GM19372 (cell line): ENCODE results near the gene ARFGEF3.

Experiments used
- ATAC-seq: cut with Tn5 transposase; IDR thresholded peaks from one replicate; pipeline ENCODE4 v1.9.1; 2021; ENCODE audit warnings: mild to moderate bottlenecking, low read depth, moderate library complexity; ENCODE audit not compliant: unreplicated experiment

The ARFGEF3 gene

GRCh38 chr6:138235693-138236092, 74.0 kb downstream of the ARFGEF3 start:
- no peak for ATAC-seq

- ATAC-seq, result no peak
Measured at GRCh38 chr6:138237463-138237862, 75.7 kb downstream of the ARFGEF3 start.

- ATAC-seq, result no peak
Measured at GRCh38 chr6:138238368-138238767, 76.6 kb downstream of the ARFGEF3 start.

- ATAC-seq, result no peak
Measured at GRCh38 chr6:138239774-138240173, 78.0 kb downstream of the ARFGEF3 start.

GRCh38 chr6:138240476-138241245, 78.9 kb downstream of the ARFGEF3 start:
- no peak for ATAC-seq

GRCh38 chr6:138241381-138241780, 79.6 kb downstream of the ARFGEF3 start:
- ATAC-seq, result no peak

GRCh38 chr6:138241934-138242333, 80.2 kb downstream of the ARFGEF3 start:
- no peak for ATAC-seq

GRCh38 chr6:138242987-138243592, 81.4 kb downstream of the ARFGEF3 start:
- ATAC-seq, result no peak

GRCh38 chr6:138245751-138246150, 84.0 kb downstream of the ARFGEF3 start:
- no peak for ATAC-seq

- ATAC-seq, result no peak
Measured at GRCh38 chr6:138246650-138247440, 85.1 kb downstream of the ARFGEF3 start.

- no peak for ATAC-seq
Measured at GRCh38 chr6:138248011-138248410, 86.3 kb downstream of the ARFGEF3 start.

GRCh38 chr6:138248878-138249277, 87.1 kb downstream of the ARFGEF3 start:
- ATAC-seq, result no peak

- no peak for ATAC-seq
Measured at GRCh38 chr6:138250053-138250452, 88.3 kb downstream of the ARFGEF3 start.

- no peak for ATAC-seq
Measured at GRCh38 chr6:138250513-138251247, 88.9 kb downstream of the ARFGEF3 start.

GRCh38 chr6:138253731-138254130, 92.0 kb downstream of the ARFGEF3 start:
- ATAC-seq, result no peak

- ATAC-seq, result no peak
Measured at GRCh38 chr6:138255443-138255842, 93.7 kb downstream of the ARFGEF3 start.

GRCh38 chr6:138257638-138258040, 95.9 kb downstream of the ARFGEF3 start:
- ATAC-seq, result no peak

GRCh38 chr6:138258197-138258596, 96.5 kb downstream of the ARFGEF3 start:
- no peak for ATAC-seq

- no peak for ATAC-seq
Measured at GRCh38 chr6:138258991-138259390, 97.3 kb downstream of the ARFGEF3 start.

- no peak for ATAC-seq
Measured at GRCh38 chr6:138261116-138261780, 99.5 kb downstream of the ARFGEF3 start.
